HG02870 (cell line): ENCODE data around the gene SAPCD2.
"Not testable (repeated sequence)": the region's sequence is repeated elsewhere in the genome, so short reads cannot be mapped to it uniquely, and the experiment has no call there.

Experiments used
- ATAC-seq: cut with Tn5 transposase; IDR thresholded peaks from one replicate; pipeline ENCODE4 v1.9.1; 2021; ENCODE audit warnings: mild to moderate bottlenecking, moderate library complexity; ENCODE audit not compliant: unreplicated experiment

SAPCD2 gene

DNA sequence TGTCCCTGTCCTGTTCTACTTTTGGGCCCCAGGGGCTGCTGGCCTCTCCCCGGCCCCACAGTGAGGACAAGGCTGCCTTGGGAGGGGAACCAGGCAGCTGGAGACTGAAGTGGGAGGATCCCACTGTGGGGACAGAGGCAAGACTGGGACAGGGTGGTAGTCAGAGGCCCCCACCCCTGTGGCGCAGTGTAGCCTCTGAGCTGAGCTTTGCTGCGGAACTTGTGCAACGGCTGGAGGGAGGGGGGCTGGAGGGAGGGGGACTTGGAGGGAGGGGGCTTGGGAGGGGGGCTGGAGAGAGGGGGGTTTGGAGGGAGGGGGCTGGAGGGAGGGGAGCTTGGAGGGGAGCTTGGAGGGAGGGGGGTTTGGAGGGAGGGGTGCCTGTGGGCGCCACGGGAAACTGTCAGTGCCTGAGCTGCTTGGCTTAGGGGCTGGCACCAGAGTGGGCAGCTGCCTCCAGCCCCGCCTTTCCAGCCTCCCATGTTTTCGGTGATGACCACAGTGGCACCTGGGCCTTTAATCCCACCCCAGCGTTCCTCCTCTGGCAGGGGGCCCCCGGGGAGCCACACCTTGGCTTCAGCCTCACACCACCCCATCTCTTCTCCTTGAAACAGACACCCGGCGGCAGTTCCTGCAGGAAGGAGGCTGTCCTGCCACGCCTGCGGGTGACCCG is 36.2 kb downstream of the SAPCD2 start:
- no peak for ATAC-seq

DNA sequence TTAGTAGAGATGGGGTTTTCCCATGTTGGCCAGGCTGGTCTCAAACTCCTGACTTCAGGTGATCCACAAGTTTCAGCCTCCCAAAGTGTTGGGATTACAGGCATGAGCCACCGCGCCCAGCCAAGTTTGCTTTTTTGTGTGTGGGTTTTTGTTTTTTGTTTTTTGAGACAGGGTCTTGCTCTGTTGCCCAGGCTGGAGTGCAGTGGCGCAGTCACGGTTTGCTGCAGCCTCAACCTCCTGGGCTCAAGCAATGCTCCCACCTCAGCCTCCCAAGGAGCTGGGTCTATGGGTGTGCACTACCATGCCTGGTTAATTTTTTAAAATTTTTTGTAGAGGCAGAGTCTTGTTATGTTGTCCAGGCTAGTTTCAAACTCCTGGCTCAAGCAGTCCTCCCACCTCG is 36.9 kb downstream of the SAPCD2 start:
- not testable (repeated sequence) for ATAC-seq

DNA sequence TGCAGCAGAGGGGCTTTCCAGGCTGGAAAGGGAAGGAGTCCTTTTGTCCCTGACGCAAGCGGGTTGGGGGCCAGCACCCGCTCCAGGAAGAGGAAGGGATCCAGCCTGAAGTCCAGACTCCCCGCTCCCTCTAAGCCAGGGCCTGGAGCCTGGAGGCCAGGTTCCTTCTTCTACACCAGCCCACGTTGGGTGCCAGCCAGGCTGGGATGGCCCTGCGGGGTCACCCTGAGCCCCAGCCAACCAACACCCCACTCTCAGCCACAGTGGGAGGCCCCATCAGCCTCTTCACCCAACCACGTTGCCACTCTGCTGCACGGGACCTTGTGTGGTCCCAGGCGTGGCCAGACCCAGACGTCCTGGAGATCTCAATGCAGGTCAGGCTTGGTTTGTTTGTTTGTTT is 37.5 kb downstream of the SAPCD2 start:
- ATAC-seq = no peak

DNA sequence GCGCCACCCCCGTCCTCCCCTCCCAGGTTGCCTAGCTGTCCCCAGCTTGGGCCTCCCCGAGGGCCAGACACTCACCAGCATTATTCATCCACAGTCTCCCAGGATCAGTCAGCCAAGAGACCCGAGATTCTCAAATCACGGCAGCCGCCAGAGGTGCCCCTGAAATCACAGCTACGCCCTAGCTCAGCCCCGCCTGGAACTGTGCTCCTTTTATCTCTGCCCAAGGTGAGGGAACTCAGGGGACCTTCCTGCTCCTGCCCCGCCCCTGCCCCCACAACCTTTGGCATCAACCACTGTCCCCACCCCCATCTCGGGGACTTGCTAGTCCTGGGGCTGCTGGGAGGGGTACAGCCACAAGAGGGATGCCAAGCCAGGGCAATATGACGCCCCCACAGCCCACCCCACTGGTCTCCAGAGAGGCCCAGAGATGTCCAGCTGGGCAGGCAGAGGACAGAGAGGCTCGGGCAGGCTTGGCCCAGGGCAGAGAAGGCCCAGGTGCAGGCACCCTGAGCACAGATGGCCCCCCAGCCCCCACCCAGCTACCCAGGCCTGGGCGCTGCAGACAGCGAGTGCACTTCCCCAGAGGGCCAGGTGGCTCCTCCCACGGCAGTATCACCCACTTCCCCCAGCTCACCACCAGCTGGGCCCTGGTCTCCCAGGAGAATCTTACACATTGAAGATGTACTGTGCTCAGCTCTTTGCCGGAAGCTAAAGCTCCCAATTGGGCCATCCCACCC is 38.3 kb downstream of the SAPCD2 start, which contains the start of gene FUT7:
Gene FUT7, minus strand, starts transcription at position 185 of the 737 bp plus-strand sequence. Its CDS starts 97 bp downstream, at position 88.
- ATAC-seq = no peak

DNA sequence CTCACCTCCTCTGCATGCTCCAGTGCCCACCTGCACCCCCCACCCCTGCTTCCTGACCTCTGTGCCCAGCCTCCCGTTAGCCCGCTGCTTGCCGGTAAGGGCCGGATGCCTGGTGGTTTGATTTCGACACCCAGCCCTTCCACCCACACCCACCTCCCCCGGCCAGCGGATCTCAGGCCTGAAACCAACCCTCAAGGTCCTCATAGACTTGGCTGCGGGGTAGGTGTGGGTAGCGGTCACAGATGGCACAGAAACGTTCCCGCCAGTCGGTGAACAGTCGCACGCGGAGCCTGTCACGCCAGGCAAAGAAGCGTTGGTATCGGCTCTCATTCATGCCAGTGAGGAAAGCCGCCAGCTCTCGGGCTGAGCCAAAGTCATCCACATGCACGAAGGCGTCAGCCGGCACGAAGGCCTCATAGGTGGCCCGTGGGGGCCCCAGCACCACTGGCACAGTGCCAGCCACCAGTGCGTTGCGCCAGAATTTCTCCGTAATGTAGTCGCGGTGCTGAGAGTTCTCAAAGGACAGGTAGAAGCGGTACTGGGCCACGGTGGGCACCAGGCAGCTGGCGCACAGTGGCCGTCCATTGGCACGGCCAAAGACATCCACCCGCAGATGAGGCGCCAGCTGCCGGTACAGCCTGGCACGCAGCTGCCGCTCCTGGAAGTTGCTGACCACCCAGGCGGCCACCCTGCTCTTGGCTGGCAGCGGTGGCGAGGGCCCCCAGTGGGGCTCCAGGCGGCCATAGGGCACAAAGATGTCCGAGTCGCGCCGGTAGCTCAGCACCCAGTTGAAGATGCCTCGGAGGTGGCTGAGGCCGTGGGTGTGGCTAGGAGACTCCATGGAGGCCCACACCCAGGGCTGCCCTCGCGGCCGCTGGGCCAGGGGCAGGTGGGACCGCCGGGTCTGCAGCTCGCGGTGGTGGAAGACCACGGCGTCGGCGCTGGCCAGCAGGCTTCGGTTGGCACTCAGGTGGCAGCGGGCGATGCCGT is 39.5 kb downstream of the SAPCD2 start:
- no peak for ATAC-seq

DNA sequence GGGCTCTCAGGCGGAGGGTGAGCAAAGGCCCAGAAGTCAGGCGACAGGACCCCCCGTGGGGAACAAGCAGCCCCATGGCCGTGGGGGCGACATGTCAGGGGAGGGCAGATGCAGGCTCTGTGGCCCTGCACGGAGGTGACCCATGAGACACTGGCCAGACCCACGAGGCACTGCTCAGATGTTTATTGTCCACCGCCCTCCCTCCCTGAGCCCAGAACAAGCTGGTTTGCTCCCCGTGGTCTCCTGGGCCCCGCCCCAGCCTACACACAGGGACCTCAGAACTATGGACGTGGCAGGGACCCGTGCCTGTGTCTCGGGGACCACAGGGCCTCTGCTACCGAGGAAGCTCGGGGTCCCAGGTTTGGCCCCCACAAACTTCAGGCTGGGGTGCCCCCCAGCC is 40.4 kb downstream of the SAPCD2 start:
- no peak for ATAC-seq

DNA sequence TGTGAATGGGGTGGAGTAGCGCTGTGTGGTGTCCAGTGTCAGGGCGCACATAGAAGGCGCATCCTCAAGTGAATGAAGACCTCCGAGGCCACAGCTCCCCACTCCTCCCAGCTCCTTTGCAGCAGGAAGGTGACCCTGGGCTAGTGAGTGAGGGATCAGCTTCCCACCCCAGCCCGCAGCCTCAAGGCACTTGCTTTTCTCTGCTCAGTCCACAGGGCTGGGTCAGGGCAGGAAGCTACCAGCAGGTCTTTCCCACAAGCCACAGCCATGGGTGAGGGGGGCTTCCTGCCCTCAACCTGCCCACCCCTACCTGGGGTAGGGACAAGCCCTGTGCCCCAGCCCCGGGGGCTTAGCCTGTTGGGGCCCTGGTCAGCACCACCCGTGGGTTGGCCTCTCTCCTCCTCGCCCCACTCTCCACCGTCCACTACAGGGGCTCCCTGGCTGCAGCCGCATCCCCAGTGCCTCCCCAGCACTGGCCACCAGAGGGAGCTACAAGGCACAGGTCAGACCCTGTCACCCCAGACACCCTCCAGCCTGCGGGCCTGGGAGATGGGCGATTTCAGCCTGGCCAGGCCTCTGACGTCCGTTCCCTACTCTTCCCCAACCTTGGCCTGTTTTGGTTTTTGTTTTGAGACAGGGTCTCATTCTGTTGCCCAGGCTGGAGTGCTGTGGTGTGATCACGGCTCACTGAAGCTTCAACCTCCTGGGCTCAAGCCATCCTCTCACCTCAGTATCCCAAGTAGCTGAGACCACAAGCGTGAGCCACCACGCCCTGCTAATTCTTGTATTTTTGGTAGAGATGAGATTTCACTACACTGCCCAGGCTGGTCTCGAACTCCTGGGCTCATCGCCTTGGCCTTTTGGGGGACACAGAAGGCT is 41.1 kb downstream of the SAPCD2 start:
- no peak for ATAC-seq

DNA sequence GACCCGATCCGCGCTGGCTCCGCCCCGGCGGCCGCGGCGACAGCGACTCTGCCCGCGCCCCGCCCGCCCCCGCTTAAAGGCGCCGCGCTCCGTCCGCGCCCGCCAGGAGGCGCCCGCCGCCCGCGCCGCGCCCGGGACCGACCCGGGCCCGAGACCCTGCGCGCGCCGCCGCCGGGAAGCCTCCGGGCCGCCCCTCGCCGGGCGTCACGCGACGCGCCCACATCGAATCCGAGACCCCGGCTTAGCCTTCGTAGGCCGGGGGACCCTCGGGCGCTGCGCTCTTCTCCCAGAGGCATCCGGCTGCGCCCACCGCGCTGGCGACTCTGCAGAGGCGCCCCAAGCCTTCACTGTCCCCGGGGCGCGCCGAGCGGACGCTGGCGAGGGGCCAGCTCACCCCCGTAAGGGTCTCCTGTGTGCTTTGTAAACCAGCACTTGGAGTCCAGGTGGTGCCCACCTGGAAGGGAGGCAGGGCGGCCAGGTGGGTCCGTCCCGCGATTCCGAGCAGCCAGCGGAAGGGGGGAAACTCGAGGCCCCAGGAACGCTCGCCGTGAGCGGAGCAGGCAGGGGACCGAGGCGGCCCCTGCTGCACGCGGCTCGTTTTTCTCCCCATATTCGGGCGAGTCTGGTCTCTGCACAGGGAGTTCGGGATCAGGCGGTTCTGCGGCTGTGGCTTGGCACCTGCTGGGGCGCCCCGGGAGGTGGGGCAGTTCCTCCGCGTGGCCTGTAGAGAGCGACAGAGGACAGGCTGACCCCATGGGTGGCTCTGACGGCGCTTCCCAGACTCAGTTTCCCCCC is 41.9 kb downstream of the SAPCD2 start:
- ATAC-seq = no peak

DNA sequence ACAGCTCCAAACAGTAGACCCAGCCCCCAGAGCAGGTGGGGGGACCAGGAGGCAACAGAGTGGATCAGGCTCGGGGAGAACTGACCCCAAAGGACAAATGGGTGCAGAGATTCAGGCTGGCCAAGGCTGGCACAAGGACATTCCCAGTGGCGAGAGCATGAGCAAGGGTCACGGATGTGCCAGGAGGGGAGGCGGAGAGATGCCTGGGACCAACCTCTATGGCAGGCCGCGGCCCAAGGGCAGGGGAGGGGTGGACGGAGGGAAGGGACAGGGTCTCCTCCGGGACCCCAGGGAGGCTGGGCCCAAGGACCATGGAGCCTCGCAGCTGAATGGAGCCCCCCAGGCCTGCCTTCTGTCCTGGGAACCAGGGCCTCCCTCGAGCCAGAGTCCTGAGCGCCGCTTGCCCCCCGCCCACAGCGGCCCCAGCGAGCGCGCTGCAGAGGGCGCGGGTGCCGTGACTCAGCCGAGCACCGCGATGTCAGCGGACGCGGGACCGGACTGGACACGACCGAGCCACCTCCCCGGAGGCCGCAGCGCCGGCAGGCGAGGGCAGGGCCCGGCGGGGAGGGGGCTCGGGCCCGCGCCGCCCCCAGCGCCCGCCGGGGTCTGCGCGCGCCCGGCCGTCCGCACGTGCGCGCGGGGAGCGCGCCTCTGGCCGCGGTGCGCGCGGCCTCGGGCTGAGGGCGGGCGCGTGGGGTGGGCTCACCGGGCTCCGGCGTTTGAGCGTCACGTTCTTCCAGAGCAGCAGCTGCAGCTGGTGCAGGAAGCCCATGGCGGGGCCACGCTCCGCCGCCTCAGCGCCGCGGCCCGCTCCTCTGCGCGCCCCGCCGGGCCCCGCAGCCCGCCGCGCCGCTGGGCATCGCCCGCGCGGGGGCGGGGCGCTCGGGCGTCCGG is 42.7 kb downstream of the SAPCD2 start, which contains the start of gene ABCA2:
Gene ABCA2, minus strand, starts transcription at position 869 of the 894 bp plus-strand sequence. Its CDS starts 97 bp downstream, at position 772.
- ATAC-seq = no peak

DNA sequence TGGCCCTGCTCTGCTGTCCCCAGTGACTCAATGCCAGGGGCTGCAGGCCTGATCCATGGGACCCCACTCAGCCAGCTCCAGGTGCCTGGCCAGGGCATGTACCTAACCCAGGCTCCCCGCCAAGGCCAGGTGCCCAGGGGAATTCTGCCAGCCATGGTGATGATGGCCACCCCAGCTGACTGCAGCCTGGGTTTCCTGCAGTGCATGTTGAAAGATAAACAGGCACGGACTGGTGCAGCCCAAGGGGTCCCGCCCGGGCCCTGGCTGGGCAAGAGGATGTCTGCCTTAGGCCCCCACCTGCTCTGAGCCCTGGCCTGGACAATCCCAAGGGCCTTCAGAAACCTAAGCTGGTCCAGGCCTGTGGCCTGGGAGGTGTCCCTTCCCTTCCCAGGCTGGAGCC is 43.5 kb downstream of the SAPCD2 start:
- ATAC-seq = no peak

DNA sequence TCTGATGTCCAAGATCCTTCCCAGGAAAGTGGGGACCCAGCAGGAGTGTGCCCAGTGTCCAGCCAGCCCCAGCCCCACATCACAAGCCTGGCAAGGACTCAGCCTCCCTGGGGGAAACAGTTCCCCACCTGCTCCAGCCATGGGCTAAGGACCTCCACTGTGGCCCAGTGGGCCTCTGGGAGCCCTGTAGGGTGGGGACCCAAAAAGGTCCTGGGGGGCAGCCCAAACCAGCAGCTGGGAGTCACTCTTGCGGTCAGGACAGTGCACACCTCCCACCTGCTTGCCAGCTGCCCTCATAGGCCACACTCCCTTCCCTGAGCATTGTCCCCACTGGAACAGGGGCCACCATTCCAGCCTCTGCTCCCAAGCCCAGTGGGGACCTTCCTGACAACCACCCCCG is 44.0 kb downstream of the SAPCD2 start:
- no peak for ATAC-seq

DNA sequence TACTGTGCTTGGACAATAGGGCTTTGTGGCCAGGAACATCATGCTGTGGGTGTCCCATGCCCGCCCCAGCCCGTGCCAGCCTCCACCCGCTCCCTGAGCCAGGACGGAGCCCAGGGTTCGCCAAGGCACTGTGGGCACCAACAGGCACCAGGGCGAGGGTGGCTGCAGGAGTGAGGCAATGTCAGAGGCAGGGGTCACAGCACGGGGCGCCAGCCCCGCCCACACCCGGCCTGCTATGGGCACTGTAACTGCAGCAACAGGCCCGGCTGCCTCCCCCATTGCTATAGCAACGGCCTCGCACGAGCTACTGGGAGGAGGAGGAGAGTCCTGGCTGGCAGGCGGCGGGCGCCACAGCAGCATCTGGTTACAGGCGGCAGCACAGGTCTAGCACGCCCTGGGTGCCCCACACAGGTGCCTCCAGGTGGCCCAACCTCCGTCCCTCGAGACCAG is 44.8 kb downstream of the SAPCD2 start:
- no peak for ATAC-seq

DNA sequence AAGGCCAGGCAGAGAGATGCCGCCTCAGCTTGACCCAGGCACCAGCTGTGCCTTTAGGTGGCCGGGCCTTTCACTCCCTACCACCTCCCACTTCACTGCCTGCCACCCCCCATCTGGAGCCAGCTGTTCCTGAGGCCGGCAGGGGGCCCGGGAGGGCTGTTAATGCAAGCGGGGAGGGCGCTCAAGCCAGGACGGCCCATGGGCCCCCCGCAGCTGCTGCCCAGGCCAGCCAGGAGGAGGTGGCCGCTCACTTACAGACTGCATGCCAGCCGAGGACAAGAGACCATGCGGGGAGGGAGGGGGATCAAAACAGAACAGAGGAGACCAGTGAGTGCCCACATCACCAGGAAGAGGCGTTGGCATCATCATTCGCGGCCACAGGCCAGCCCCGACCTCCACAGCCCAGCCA is 46.8 kb downstream of the SAPCD2 start:
- ATAC-seq = no peak

DNA sequence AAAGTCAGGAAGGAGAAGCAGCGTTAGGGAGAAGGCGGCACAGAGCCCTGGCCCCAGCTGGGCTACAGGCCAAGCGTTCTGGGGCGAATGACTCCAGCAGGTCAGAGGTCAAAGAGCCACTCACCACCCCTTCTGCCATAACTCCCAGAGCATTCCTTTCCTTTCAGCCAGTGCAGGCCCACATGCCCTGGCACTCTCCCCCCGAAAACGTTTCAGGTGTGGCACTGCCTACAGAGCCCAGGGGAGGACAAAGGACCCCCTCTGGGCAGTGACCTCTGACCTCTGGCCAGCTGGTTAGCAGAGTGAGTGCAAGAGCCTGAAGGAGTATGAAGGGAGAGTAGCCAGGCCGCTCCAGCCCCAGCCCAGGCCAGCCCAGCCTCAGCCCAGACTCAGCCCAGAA is 47.2 kb downstream of the SAPCD2 start:
- ATAC-seq = no peak

DNA sequence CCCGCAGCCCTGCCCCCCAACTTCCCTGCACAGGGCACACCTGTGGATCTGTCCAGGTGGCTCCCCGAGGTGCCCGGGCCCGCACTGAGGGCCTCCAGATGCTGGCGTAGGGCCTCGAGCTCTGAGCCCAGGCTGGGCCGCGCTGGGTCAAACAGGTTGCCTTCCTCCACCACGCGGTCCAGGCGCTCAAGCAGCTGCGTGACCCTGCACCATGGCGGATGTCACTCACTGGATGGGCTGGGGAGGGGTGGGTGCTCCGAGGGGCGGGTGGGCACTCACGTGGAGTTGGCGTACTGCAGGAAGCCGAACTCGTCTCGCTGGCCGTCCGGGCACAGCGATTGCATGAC is 47.7 kb downstream of the SAPCD2 start:
- no peak for ATAC-seq

DNA sequence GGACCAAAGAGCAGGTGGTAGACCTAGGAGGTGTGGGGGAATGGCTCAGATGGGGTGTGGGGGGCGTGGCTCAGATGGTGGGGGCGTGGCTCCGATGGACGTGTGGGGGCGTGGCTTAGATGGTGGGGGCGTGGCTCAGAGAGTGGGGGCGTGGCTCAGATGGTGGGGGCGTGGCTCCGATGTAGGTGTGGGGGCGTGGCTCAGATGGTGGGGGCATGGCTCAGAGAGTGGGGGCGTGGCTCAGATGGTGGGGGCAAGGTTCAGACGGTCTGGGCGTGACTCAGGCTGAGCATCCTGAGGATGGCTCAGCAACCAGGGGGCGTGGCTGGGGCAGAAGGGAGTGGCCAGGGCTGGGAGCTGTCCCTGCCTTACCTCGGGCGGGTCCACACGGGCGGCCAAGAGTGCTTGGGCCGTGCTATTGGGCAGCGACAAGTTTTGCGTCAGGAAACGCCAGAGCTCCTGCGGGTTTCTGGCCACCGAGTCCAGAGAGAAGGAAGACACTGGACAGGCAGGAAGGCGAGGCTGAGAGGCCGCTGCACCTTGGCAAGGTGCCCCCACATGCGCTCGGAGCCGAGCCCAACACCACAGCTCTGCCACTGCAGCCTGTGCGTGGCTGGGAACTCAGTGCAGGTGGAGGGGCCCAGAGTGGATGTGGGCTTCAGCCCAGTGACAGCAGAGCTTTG is 48.2 kb downstream of the SAPCD2 start:
- ATAC-seq = no peak

DNA sequence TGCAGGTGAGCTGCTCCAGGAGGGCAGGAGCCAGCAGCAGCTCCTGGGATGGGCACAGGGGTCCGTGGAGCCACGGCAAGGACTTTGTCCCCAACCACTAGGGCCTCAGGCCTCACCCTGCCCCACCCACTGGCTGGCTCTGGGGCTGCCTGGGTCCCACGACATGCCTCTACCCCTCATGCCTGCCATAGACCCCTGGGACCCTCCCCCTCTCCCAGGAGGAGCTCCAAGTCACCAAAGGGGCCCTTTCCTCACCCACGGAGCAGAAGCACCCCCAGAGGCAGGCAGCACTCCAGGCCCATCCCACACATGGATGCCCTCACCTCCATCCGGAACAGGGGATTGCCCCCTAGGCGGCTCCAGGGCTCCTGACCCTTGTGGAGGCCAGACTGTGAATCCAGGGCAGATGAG is 48.8 kb downstream of the SAPCD2 start:
- ATAC-seq = no peak
